GOT3 (cell line): ENCODE results near the gene PPP3CA.

ENCODE experiments used
- DNase-seq: peaks from one replicate; lab custom pipeline; 2025; ENCODE audit warnings: mixed read lengths; lab: John Stamatoyannopoulos, UW

Gene PPP3CA

GRCh38 chr4:101049549-101050001 is 297.8 kb downstream of the PPP3CA start:
- DNase-seq = no peak

GRCh38 chr4:101044766-101045165 is 302.6 kb downstream of the PPP3CA start:
- no peak for DNase-seq

GRCh38 chr4:101042847-101043246 is 304.5 kb downstream of the PPP3CA start:
- no peak for DNase-seq

- DNase-seq = no peak
These were observed 306.6 kb downstream of the PPP3CA start for GRCh38 chr4:101040776-101041175.

GRCh38 chr4:101039367-101039766 is 308.0 kb downstream of the PPP3CA start:
- no peak for DNase-seq

GRCh38 chr4:101037938-101038413 is 309.4 kb downstream of the PPP3CA start:
- no peak for DNase-seq

- DNase-seq = no peak
These were observed 310.1 kb downstream of the PPP3CA start for GRCh38 chr4:101037249-101037648.

GRCh38 chr4:101035487-101035886 is 311.8 kb downstream of the PPP3CA start:
- no peak for DNase-seq

GRCh38 chr4:101033986-101034385 is 313.3 kb downstream of the PPP3CA start:
- no peak for DNase-seq

GRCh38 chr4:101032541-101032940 is 314.8 kb downstream of the PPP3CA start:
- no peak for DNase-seq

GRCh38 chr4:101031971-101032370 is 315.4 kb downstream of the PPP3CA start:
- DNase-seq = no peak

GRCh38 chr4:101028886-101029285 is 318.4 kb downstream of the PPP3CA start:
- DNase-seq = no peak

- no peak for DNase-seq
These were observed 319.6 kb downstream of the PPP3CA start for GRCh38 chr4:101027721-101028120.

GRCh38 chr4:101025755-101026154 is 321.6 kb downstream of the PPP3CA start:
- no peak for DNase-seq

GRCh38 chr4:101022151-101023024 is 324.9 kb downstream of the PPP3CA start:
- DNase-seq = no peak

GRCh38 chr4:101020956-101021355 is 326.4 kb downstream of the PPP3CA start:
- no peak for DNase-seq

- DNase-seq = no peak
These were observed 327.4 kb downstream of the PPP3CA start for GRCh38 chr4:101019941-101020401.

- no peak for DNase-seq
These were observed 328.0 kb downstream of the PPP3CA start for GRCh38 chr4:101019313-101019712.

GRCh38 chr4:101018836-101019235 is 328.5 kb downstream of the PPP3CA start:
- no peak for DNase-seq

- no peak for DNase-seq
These were observed 332.9 kb downstream of the PPP3CA start for GRCh38 chr4:101014417-101014816.

- DNase-seq = no peak
These were observed 336.3 kb downstream of the PPP3CA start for GRCh38 chr4:101010987-101011386.

GRCh38 chr4:101009471-101009870 is 337.9 kb downstream of the PPP3CA start:
- no peak for DNase-seq

GRCh38 chr4:101008503-101008902 is 338.8 kb downstream of the PPP3CA start:
- DNase-seq = no peak

- no peak for DNase-seq
These were observed 341.7 kb downstream of the PPP3CA start for GRCh38 chr4:101005659-101006058.
